Neural cell (in vitro differentiated cells): Measurements from ENCODE around the gene TTPAL. TPM values are rescaled to one million over a fixed set of nuclear protein-coding genes. Genes with fewer than 3 reads are reported as not detected.

Experiments used
- H2AFZ ChIP-seq: fragments of 200-600, 300-800 bp; sonication (generic), shearing (Covaris generic); 2 replicates; pipeline ENCODE4 v1.6.0; 2014; ENCODE audit warnings: low read depth, mild to moderate bottlenecking, antibody characterized with exemption, low read length, moderate library complexity
- H3F3A ChIP-seq: fragments of 200-600 bp; shearing (Covaris generic); 2 replicates; pipeline ENCODE4 v1.6.1; 2016; ENCODE audit warnings: mild to moderate bottlenecking, moderate library complexity, mixed read lengths, antibody characterized with exemption, low read length; ENCODE audit not compliant: insufficient read depth, poor library complexity, severe bottlenecking
- H3K27ac ChIP-seq: fragments of 200-600, 300-800 bp; sonication (generic), shearing (Covaris generic); 2 replicates; pipeline ENCODE4 v1.5.1; 2014; ENCODE audit warnings: mild to moderate bottlenecking, low read length, moderate library complexity
- H3K27me3 ChIP-seq: fragments of 300-800, 200-600 bp; sonication (generic), shearing (Covaris generic); 2 replicates; pipeline ENCODE4 v1.6.0; 2014; ENCODE audit warnings: mild to moderate bottlenecking, low read depth, low read length, moderate library complexity; ENCODE audit not compliant: insufficient read depth
- H3K36me3 ChIP-seq: fragments of 300-800, 200-600 bp; sonication (generic), shearing (Covaris generic); 2 replicates; pipeline ENCODE4 v1.5.1; 2014; ENCODE audit warnings: mild to moderate bottlenecking, antibody characterized with exemption, low read length, moderate library complexity; ENCODE audit not compliant: insufficient read depth
- H3K4me2 ChIP-seq: fragments of 300-800, 200-600 bp; sonication (generic), shearing (Covaris generic); 2 replicates; pipeline ENCODE4 v1.6.0; 2014; ENCODE audit warnings: mild to moderate bottlenecking, low read length
- H3K4me3 ChIP-seq: fragments of 300-800, 200-600 bp; sonication (generic), shearing (Covaris generic); 2 replicates; pipeline ENCODE4 v1.5.1; 2014; ENCODE audit warnings: mild to moderate bottlenecking, low read length, moderate library complexity
- H3K79me2 ChIP-seq: fragments of 200-600 bp; shearing (Covaris generic); replicated peaks from 2 replicates; pipeline ENCODE4 v1.6.0; 2014; ENCODE audit warnings: mild to moderate bottlenecking, low read length, moderate library complexity; ENCODE audit not compliant: insufficient read depth
- H3K9ac ChIP-seq: fragments of 300-800, 200-600 bp; sonication (generic), shearing (Covaris generic); 2 replicates; pipeline ENCODE4 v1.6.1; 2016; ENCODE audit warnings: mild to moderate bottlenecking, low read length, mixed read lengths
- H3K9me2 ChIP-seq: fragments of 200-600 bp; shearing (Covaris generic); 2 replicates; pipeline ENCODE4 v1.6.1; 2016; ENCODE audit warnings: mild to moderate bottlenecking, low read length, mixed read lengths; ENCODE audit not compliant: insufficient read depth
- H3K9me3 ChIP-seq: fragments of 200-600, 300-800 bp; sonication (generic), shearing (Covaris generic); 2 replicates; pipeline ENCODE4 v1.6.1; 2016; ENCODE audit warnings: mild to moderate bottlenecking, mixed run types, low read length, moderate library complexity, mixed read lengths
- H4K20me1 ChIP-seq: fragments of 200-600 bp; shearing (Covaris generic); 2 replicates; pipeline ENCODE4 v1.6.1; 2016; ENCODE audit warnings: mild to moderate bottlenecking, mixed run types; ENCODE audit not compliant: insufficient read depth
- CTCF ChIP-seq: fragments of 450-650 bp; IDR thresholded peaks from 2 replicates; pipeline ENCODE4 v1.5.1; 2014; ENCODE audit warnings: antibody characterized with exemption, mild to moderate bottlenecking, moderate library complexity; ENCODE audit not compliant: poor library complexity, severe bottlenecking
- EP300 ChIP-seq: fragments of 450-650 bp; conservative IDR thresholded peaks from 2 replicates; pipeline ENCODE4 v1.6.1; 2014; ENCODE audit warnings: antibody characterized with exemption, mild to moderate bottlenecking, moderate library complexity; ENCODE audit not compliant: poor library complexity, severe bottlenecking
- EZH2 ChIP-seq: fragments of 200-600, 300-800 bp; shearing (Covaris generic), sonication (generic); IDR thresholded peaks from 2 replicates; pipeline ENCODE4 v1.6.1; 2014; ENCODE audit warnings: antibody characterized with exemption, low read length, borderline replicate concordance, mild to moderate bottlenecking; ENCODE audit not compliant: insufficient read depth, poor library complexity, severe bottlenecking
- MXI1 ChIP-seq: fragments of 450-650 bp; conservative IDR thresholded peaks from 2 replicates; pipeline ENCODE4 v1.6.1; 2014; ENCODE audit warnings: antibody characterized with exemption, mild to moderate bottlenecking; ENCODE audit not compliant: poor library complexity, severe bottlenecking
- POLR2AphosphoS5 ChIP-seq: IDR thresholded peaks from 2 replicates; pipeline ENCODE4 v1.6.1; 2012
- RAD21 ChIP-seq: fragments of 450-650 bp; conservative IDR thresholded peaks from 2 replicates; pipeline ENCODE4 v1.6.1; 2014; ENCODE audit warnings: antibody characterized with exemption, mild to moderate bottlenecking, moderate library complexity
- REST ChIP-seq: IDR thresholded peaks from 2 replicates; pipeline ENCODE4 v1.6.1; 2012; ENCODE audit warnings: borderline replicate concordance
- SMC3 ChIP-seq: fragments of 450-650 bp; conservative IDR thresholded peaks from 2 replicates; pipeline ENCODE4 v1.6.1; 2014; ENCODE audit warnings: antibody characterized with exemption, mild to moderate bottlenecking, moderate library complexity; ENCODE audit not compliant: poor library complexity
- TAF1 ChIP-seq: IDR thresholded peaks from 2 replicates; pipeline ENCODE4 v1.6.1; 2012; ENCODE audit warnings: low read depth
- polyA minus RNA-seq: library from RNA; depleted of rRNA, polyadenylated mRNA; stranded (reverse); fragments of >200 nt; gene quantifications from 2 replicates; pipeline ENCODE4 v1.2.3, GENCODE V29; 2014
- polyA plus RNA-seq: library from polyadenylated mRNA; depleted of rRNA; stranded (reverse); fragments of >200 nt; gene quantifications from 2 replicates; pipeline ENCODE4 v1.2.3, GENCODE V29; 2014

TTPAL gene
- polyA plus RNA-seq (10.5 and 11.2 TPM in 2 replicates), polyA minus RNA-seq (19.2 and 20.3 TPM in 2 replicates)

- Histone ChIP-seq H3K27me3 (no peaks in the 10 kb centered on the region), H3K4me3 (peak within 1 kb of the TSS; percentile 85), H3F3A (no peaks in the 10 kb centered on the region), H4K20me1 (no peaks in the 10 kb centered on the region), H3K4me2 (peak within 1 kb of the TSS; percentile 100), H3K9me2 (no peaks in the 10 kb centered on the region), H2AFZ (peak within 1 kb of the TSS; percentile 80), H3K79me2 (peaks cover 11% of the 10 kb centered on the region), H3K9me3 (no peaks in the 10 kb centered on the region), H3K36me3 (no peaks in the 10 kb centered on the region), H3K27ac (peak within 1 kb of the TSS; percentile 93), H3K9ac (peak within 1 kb of the TSS; percentile 96)
- TF ChIP-seq TAF1: peak; percentile 83
- peak; percentile 77 for TF ChIP-seq EP300
- peak; percentile 45 for TF ChIP-seq RAD21
- TF ChIP-seq REST: peak; percentile 82
- TF ChIP-seq MXI1: peak; percentile 87
- peak; percentile 69 for TF ChIP-seq SMC3
- TF ChIP-seq CTCF: peak; percentile 54
- TF ChIP-seq POLR2AphosphoS5: peak; percentile 99
- TF ChIP-seq EZH2: no peak
Observed at GRCh38 chr20:44475694-44476560, at the start of gene TTPAL. TSS of gene TTPAL (plus strand) at chr20:44475874. CDS start at chr20:44480000, 4,126 bp downstream.

GRCh38 chr20:44425923-44426322 is 49.8 kb upstream of the TTPAL start:
- H3K9me2 ChIP-seq: no peaks in the 10 kb centered on the region
- no peak for TF ChIP-seq POLR2AphosphoS5
- no peak for TF ChIP-seq MXI1
- TF ChIP-seq REST: no peak
- no peak for TF ChIP-seq TAF1
- no peak for TF ChIP-seq EP300
- TF ChIP-seq SMC3: no peak
- no peak for TF ChIP-seq CTCF
- TF ChIP-seq EZH2: no peak
- no peak for TF ChIP-seq RAD21
- no peaks in the 10 kb centered on the region for H3K9me3 ChIP-seq
- no peak overlapping the region for H3K4me3 ChIP-seq
- no peaks in the 10 kb centered on the region for H3K36me3 ChIP-seq
- H3K4me2 ChIP-seq: no peak overlapping the region
- no peaks in the 10 kb centered on the region for H3K27me3 ChIP-seq
- H3F3A ChIP-seq: no peaks in the 10 kb centered on the region
- H3K9ac ChIP-seq: no peak overlapping the region
- no peaks in the 10 kb centered on the region for H3K79me2 ChIP-seq
- H2AFZ ChIP-seq: no peak overlapping the region
- no peak overlapping the region for H3K27ac ChIP-seq
- no peaks in the 10 kb centered on the region for H4K20me1 ChIP-seq
